Adrenal gland (tissue), 12 donors: ENCODE results near the gene MYH9. TPM values are rescaled to one million over a fixed set of nuclear protein-coding genes. Genes with fewer than 3 reads are reported as not detected.

Experiments used
- DNase-seq, 7 donors: peaks; one replicate each; pipeline ENCODE4 v3.0.0-alpha.2; 2019 to 2020
- H3K27ac ChIP-seq, 5 donors: fragments of 200-600 bp; sonication (generic) in 4 of 5; 1 replicate in 3 of 5; 2 replicates in 2 of 5; pipeline versions ENCODE4 v1.5.1 to v1.8.0; 2016 to 2020; ENCODE audit warnings: mild to moderate bottlenecking in 1 of 5
- H3K27me3 ChIP-seq: fragments of 200-600 bp; 2 replicates; pipeline ENCODE4 v1.8.0; 2021
- H3K36me3 ChIP-seq, 2 donors: fragments of 200-600 bp; replicated peaks in 1 of 2; 1 replicate in 1 of 2; 2 replicates in 1 of 2; pipeline versions ENCODE4 v1.5.1 to v1.8.0; 2018 to 2022
- H3K4me1 ChIP-seq, 2 donors: fragments of 200-600 bp; replicated peaks in 1 of 2; 1 replicate in 1 of 2; 2 replicates in 1 of 2; pipeline versions ENCODE4 v1.5.1 to v1.8.0; 2018 to 2021
- H3K4me3 ChIP-seq, 4 donors: fragments of 200-600 bp; sonication (generic) in 3 of 4; one replicate each; pipeline ENCODE4 v1.5.1; 2016 to 2018
- H3K9me3 ChIP-seq, 3 donors: fragments of 200-600 bp; sonication (generic) in 1 of 3; replicated peaks in 1 of 3; 1 replicate in 2 of 3; 2 replicates in 1 of 3; pipeline versions ENCODE4 v1.5.1 to v1.8.0; 2016 to 2021
- CTCF ChIP-seq, 6 experiments: fragments of 450-650 bp in 4 of 6; fragments of 200-600 bp in 2 of 6; sonication (generic) in 1 of 6; IDR thresholded peaks; 1 replicate in 5 of 6; 2 replicates in 1 of 6; pipeline versions ENCODE4 v1.5.1 to v1.8.0; 2016 to 2021; ENCODE audit warnings: antibody characterized with exemption in 6 of 6, mild to moderate bottlenecking in 2 of 6, moderate library complexity in 1 of 6
- POLR2A ChIP-seq, 2 donors: fragments of 450-650 bp; IDR thresholded peaks; one replicate each; pipeline ENCODE4 v1.6.1; 2017; ENCODE audit warnings: antibody characterized with exemption in 2 of 2, mild to moderate bottlenecking in 2 of 2, moderate library complexity in 1 of 2
- WGBS, 4 donors: extraction: QIAGEN DNeasy Blood & Tissue Kit in 2 of 4; methylation state at CpG; one replicate each; pipeline versions ENCODE4 v1.1.5 to v1.1.7; 2013 to 2017; 5-methylcytosine and 5-hydroxymethylcytosine counted together
- intact Hi-C, 2 donors: fragments of 100-400 bp; cut with DNase I; formaldehyde crosslinking; loops; one replicate each; pipeline versions ENCODE4 v1.14.1 to v1.15.0; 2022 to 2023
- polyA plus RNA-seq, 3 donors: library from polyadenylated mRNA; stranded (reverse); fragments of 200-250 nt in 2 of 3; fragments of 350-450 nt in 1 of 3; fragmentation: Illumina TruSeq in 1 of 3; extraction: RNeasy Lipid Tissue Mini Kit (QIAGEN cat#74804) in 1 of 3; gene quantifications; one replicate each; pipeline ENCODE4 v1.2.3, GENCODE V29; 2013 to 2014
- total RNA-seq, 9 donors: library from RNA; depleted of rRNA in 4 of 9; stranded (reverse); fragments of >200 nt in 4 of 9; fragments of 120-200 nt in 1 of 9; fragmentation: NEBNext Ultra II Directional in 1 of 9; extraction: Animal tissue kit (Norgen Biotek cat#: 25700) in 1 of 9; gene quantifications; one replicate each; pipeline versions ENCODE4 v1.1.0 to v1.2.4, GENCODE V29; 2013 to 2023
- donor health status: healthy with polysubstance abuse.
- donor health status: Bipolar disorder and iron deficiency.
- donor health status: DM: yes; HTN: yes; CAD: no.
- donor health status: DM: no; HTN: no; CAD: no.
- donor health status: DM: no; HTN: no; CAD: no.
- donor health status: DM: yes; HTN: yes; CAD: no.

Gene MYH9
- total and polyA plus RNA-seq, 12 donors, result 96.2 to 427 (median 319) TPM

- 75 to 84% (median 81%) methylated on average over 24 to 25 of the region's 25 CpGs for WGBS, 4 donors
- Histone ChIP-seq H3K27me3 (no peaks in the 10 kb centered on the region), H3K4me3 (no peak overlapping the region), H3K9me3 (no peaks in the 10 kb centered on the region), H3K36me3 (no peaks in the 10 kb centered on the region), H3K4me1 (peaks cover 67 to 87% of the 10 kb centered on the region in 2 donors), H3K27ac (peak overlapping the region in 4 of 5 donors; percentile 29 to 94 (median 75))
- intact Hi-C loops, result no loop called here
- no peak for DNase-seq
- TF ChIP-seq CTCF (IDR thresholded peaks at IDR 0.05) (no peak), POLR2A (IDR thresholded peaks at IDR 0.05) (no peak)
Measured at GRCh38 chr22:36356708-36357624, 30.8 kb downstream of the MYH9 start.

GRCh38 chr22:36355894-36356293, 31.9 kb downstream of the MYH9 start:
- TF ChIP-seq CTCF (IDR thresholded peaks at IDR 0.05) (no peak), POLR2A (IDR thresholded peaks at IDR 0.05) (no peak)
- Histone ChIP-seq H3K9me3 (no peaks in the 10 kb centered on the region), H3K4me1 (peaks cover 70 to 87% of the 10 kb centered on the region in 2 donors), H3K4me3 (no peak overlapping the region), H3K36me3 (no peaks in the 10 kb centered on the region), H3K27ac (peak overlapping the region in 4 of 5 donors; percentile 75 to 98 (median 88)), H3K27me3 (no peaks in the 10 kb centered on the region)
- intact Hi-C loops, result no loop called here
- peak in 2 of 7 donors; percentile 49 to 57 for DNase-seq
- 53 to 68% (median 58%) methylated on average over 6 of the region's 6 CpGs for WGBS, 4 donors

GRCh38 chr22:36355362-36355761, 32.4 kb downstream of the MYH9 start:
- Histone ChIP-seq H3K36me3 (no peaks in the 10 kb centered on the region), H3K27ac (peak overlapping the region; percentile 16 to 98 (median 82)), H3K4me1 (peaks cover 75 to 88% of the 10 kb centered on the region in 2 donors), H3K27me3 (no peaks in the 10 kb centered on the region), H3K4me3 (no peak overlapping the region), H3K9me3 (no peaks in the 10 kb centered on the region)
- intact Hi-C loops, result no loop called here
- DNase-seq, result no peak
- TF ChIP-seq CTCF (IDR thresholded peaks at IDR 0.05), result no peak
- TF ChIP-seq POLR2A (IDR thresholded peaks at IDR 0.05), result no peak
- WGBS, 4 donors, result 27 to 34% (median 31%) methylated on average over 6 of the region's 6 CpGs

- Histone ChIP-seq H3K27ac (peak overlapping the region; percentile 75 to 98 (median 87)), H3K4me1 (peaks cover 68 to 84% of the 10 kb centered on the region in 2 donors), H3K36me3 (peaks cover 0 to 5% of the 10 kb centered on the region in 2 donors), H3K4me3 (no peak overlapping the region), H3K27me3 (no peaks in the 10 kb centered on the region), H3K9me3 (no peaks in the 10 kb centered on the region)
- peak; percentile 75 to 93 (median 89) for DNase-seq
- intact Hi-C loops, result no loop called here
- peak in 1 of 2 donors; percentile 47 for TF ChIP-seq POLR2A (IDR thresholded peaks at IDR 0.05)
- TF ChIP-seq CTCF (IDR thresholded peaks at IDR 0.05), result peak in 3 of 6 experiments; percentile 9 to 25 (median 14)
- WGBS, 4 donors, result 26 to 42% (median 38%) methylated on average over 8 to 16 of the region's 16 CpGs
Measured at GRCh38 chr22:36352803-36353507, 34.8 kb downstream of the MYH9 start.
